BE2C (cell line): ENCODE results near the gene RARG.

Experiments used
- DNase-seq: peaks from one replicate; pipeline ENCODE4 v3.0.0-alpha.2; 2020
- H3K27me3 ChIP-seq: fragments of 250-450 bp; sonication (Bioruptor Pico); 2 replicates; pipeline ENCODE4 v1.5.1; 2020; ENCODE audit warnings: mild to moderate bottlenecking
- H3K36me3 ChIP-seq: fragments of 250-450 bp; sonication (Bioruptor Pico); 2 replicates; pipeline ENCODE4 v1.5.1; 2020; ENCODE audit warnings: mild to moderate bottlenecking
- H3K4me1 ChIP-seq: fragments of 250-450 bp; sonication (Bioruptor Pico); 2 replicates; pipeline ENCODE4 v1.5.1; 2020
- H3K4me3 ChIP-seq: 2 replicates; pipeline ENCODE4 v1.5.1; 2011; ENCODE audit warnings: low read depth, low read length
- H3K9me3 ChIP-seq: fragments of 250-450 bp; sonication (Bioruptor Pico); 2 replicates; pipeline ENCODE4 v1.5.1; 2020
- CTCF ChIP-seq: IDR thresholded peaks from 2 replicates; pipeline ENCODE4 v1.5.1; 2012; ENCODE audit warnings: mild to moderate bottlenecking, low read depth, low read length

RARG gene

GRCh38 chr12:53222806-53223261 lies 9.2 kb downstream of the RARG start:
- DNase-seq = no peak
- Histone ChIP-seq H3K9me3 (no peaks in the 10 kb centered on the region), H3K4me1 (peaks cover 16% of the 10 kb centered on the region), H3K27me3 (no peaks in the 10 kb centered on the region), H3K36me3 (no peaks in the 10 kb centered on the region), H3K4me3 (no peak overlapping the region)
- TF ChIP-seq CTCF = no peak

- Histone ChIP-seq H3K4me3 (peak overlapping the region; percentile 59), H3K4me1 (peaks cover 16% of the 10 kb centered on the region)
These were observed 9.8 kb downstream of the RARG start for GRCh38 chr12:53222170-53222721.

GRCh38 chr12:53221203-53222080 lies 10.6 kb downstream of the RARG start:
- Histone ChIP-seq H3K4me3 (peak overlapping the region; percentile 59), H3K36me3 (no peaks in the 10 kb centered on the region), H3K4me1 (peaks cover 16% of the 10 kb centered on the region), H3K9me3 (no peaks in the 10 kb centered on the region), H3K27me3 (no peaks in the 10 kb centered on the region)
- TF ChIP-seq CTCF = peak; percentile 39
- peak; percentile 73 for DNase-seq

More at GRCh38 chr12:53222170-53222721, 9.8 kb downstream of the RARG start:
- no peak for TF ChIP-seq CTCF
- DNase-seq = no peak
- Histone ChIP-seq H3K27me3 (no peaks in the 10 kb centered on the region), H3K36me3 (no peaks in the 10 kb centered on the region), H3K9me3 (no peaks in the 10 kb centered on the region)

- Histone ChIP-seq H3K4me1 (peaks cover 14% of the 10 kb centered on the region), H3K9me3 (no peaks in the 10 kb centered on the region), H3K27me3 (no peaks in the 10 kb centered on the region), H3K4me3 (peak overlapping the region; percentile 59), H3K36me3 (no peaks in the 10 kb centered on the region)
- no peak for TF ChIP-seq CTCF
- peak; percentile 92 for DNase-seq
These were observed 11.3 kb downstream of the RARG start for GRCh38 chr12:53220694-53221202.

- no peaks in the 10 kb centered on the region for H3K27me3 ChIP-seq
- peak overlapping the region; percentile 59 for H3K4me3 ChIP-seq
- no peaks in the 10 kb centered on the region for H3K9me3 ChIP-seq
- H3K4me1 ChIP-seq = peaks cover 10% of the 10 kb centered on the region
- no peaks in the 10 kb centered on the region for H3K36me3 ChIP-seq
- no peak for TF ChIP-seq CTCF
- peak; percentile 49 for DNase-seq
These were observed 11.9 kb downstream of the RARG start for GRCh38 chr12:53219956-53220693.
